ENCODE measurements around the gene TRMU. TPM values are rescaled to one million over a fixed set of nuclear protein-coding genes. Genes with fewer than 3 reads are reported as not detected.

TRMU gene
- total and polyA plus RNA-seq, 4 donors, result 14.3 to 34.4 (median 18.6) TPM

- H3K9me3 ChIP-seq (ENCODE audit: control insufficient read depth in 4 of 4, low read length in 3 of 4), result no peaks in the 10 kb centered on the region
- no peak overlapping the region for H3K27ac ChIP-seq (ENCODE audit: low read depth in 1 of 2, low read length in 2 of 2)
- H3K9ac ChIP-seq (ENCODE audit: low read depth in 1 of 2, low read length in 2 of 2), result no peak overlapping the region
- H3K4me1 ChIP-seq (ENCODE audit: control insufficient read depth in 4 of 4, insufficient read depth in 4 of 4, low read length in 3 of 4), result peaks cover 25 to 73% (median 54%) of the 10 kb centered on the region in 4 donors
- no peak for TF ChIP-seq NR2F2 (IDR thresholded peaks at IDR 0.05)
- TF ChIP-seq FOXA1 (IDR thresholded peaks at IDR 0.05), result no peak
- TF ChIP-seq HNF4A (conservative IDR thresholded peaks at IDR 0.05), result no peak
- no peak for TF ChIP-seq YY1 (IDR thresholded peaks at IDR 0.05)
- TF ChIP-seq CTCF (IDR thresholded peaks at IDR 0.05; ENCODE audit: low read depth, low read length, missing input control), result no peak
- no peak for TF ChIP-seq HNF4G (IDR thresholded peaks at IDR 0.05)
- no peak for TF ChIP-seq ZBTB33 (IDR thresholded peaks at IDR 0.05)
- no peak for TF ChIP-seq SP1 (IDR thresholded peaks at IDR 0.05)
- no peak for TF ChIP-seq MAX (IDR thresholded peaks at IDR 0.05)
- no peak for TF ChIP-seq JUND (IDR thresholded peaks at IDR 0.05)
- TF ChIP-seq EGR1 (IDR thresholded peaks at IDR 0.05; ENCODE audit: low read depth in 2 of 2), result no peak
- TF ChIP-seq RXRA (IDR thresholded peaks at IDR 0.05), result no peak
- no peak for TF ChIP-seq RAD21 (IDR thresholded peaks at IDR 0.05)
- TF ChIP-seq TAF1 (conservative IDR thresholded peaks at IDR 0.05), result no peak
- H3K27me3 ChIP-seq (ENCODE audit: control insufficient read depth in 4 of 4, insufficient read depth in 4 of 4, low read length in 3 of 4), result no peaks in the 10 kb centered on the region
- WGBS, result 86% methylated on average over 38 of the region's 38 CpGs
- DNase-seq (ENCODE audit: low spot score), result no peak
- no peak overlapping the region for H3K4me3 ChIP-seq (ENCODE audit: low read depth in 1 of 3, low read length in 3 of 3)
- H3K36me3 ChIP-seq (ENCODE audit: control insufficient read depth in 4 of 4, insufficient read depth in 3 of 4, low read depth in 1 of 4, low read length in 3 of 4), result no peaks in the 10 kb centered on the region
These were observed 39.4 kb downstream of the TRMU start for GRCh38 chr22:46374663-46375474.

GRCh38 chr22:46376111-46376510 is 40.6 kb downstream of the TRMU start:
- no peaks in the 10 kb centered on the region for H3K27me3 ChIP-seq (ENCODE audit: control insufficient read depth in 4 of 4, insufficient read depth in 4 of 4, low read length in 3 of 4)
- peaks cover 24 to 69% (median 50%) of the 10 kb centered on the region in 4 donors for H3K4me1 ChIP-seq (ENCODE audit: control insufficient read depth in 4 of 4, insufficient read depth in 4 of 4, low read length in 3 of 4)
- no peak for TF ChIP-seq GABPA (IDR thresholded peaks at IDR 0.05 in 1 of 2, conservative IDR thresholded peaks at IDR 0.05 in 1 of 2)
- TF ChIP-seq RAD21 (IDR thresholded peaks at IDR 0.05), result no peak
- TF ChIP-seq SP1 (IDR thresholded peaks at IDR 0.05), result no peak
- no peak for TF ChIP-seq FOXA2 (IDR thresholded peaks at IDR 0.05)
- TF ChIP-seq REST (IDR thresholded peaks at IDR 0.05), result no peak
- TF ChIP-seq ZBTB33 (IDR thresholded peaks at IDR 0.05), result no peak
- TF ChIP-seq EGR1 (IDR thresholded peaks at IDR 0.05; ENCODE audit: low read depth in 2 of 2), result no peak
- TF ChIP-seq JUND (IDR thresholded peaks at IDR 0.05), result no peak
- TF ChIP-seq RXRA (IDR thresholded peaks at IDR 0.05), result no peak
- no peak for TF ChIP-seq CTCF (IDR thresholded peaks at IDR 0.05; ENCODE audit: low read depth, low read length, missing input control)
- no peak for TF ChIP-seq TAF1 (conservative IDR thresholded peaks at IDR 0.05)
- no peak for TF ChIP-seq FOXA1 (IDR thresholded peaks at IDR 0.05)
- no peak for TF ChIP-seq YY1 (IDR thresholded peaks at IDR 0.05)
- no peak for TF ChIP-seq ATF3 (IDR thresholded peaks at IDR 0.05)
- no peak for TF ChIP-seq HNF4G (IDR thresholded peaks at IDR 0.05)
- no peak for DNase-seq (ENCODE audit: low spot score)
- H3K36me3 ChIP-seq (ENCODE audit: control insufficient read depth in 4 of 4, insufficient read depth in 3 of 4, low read depth in 1 of 4, low read length in 3 of 4), result no peaks in the 10 kb centered on the region
- H3K9ac ChIP-seq (ENCODE audit: low read depth in 1 of 2, low read length in 2 of 2), result no peak overlapping the region
- 95% methylated on average over 3 of the region's 3 CpGs for WGBS
- no peak overlapping the region for H3K4me3 ChIP-seq (ENCODE audit: low read depth in 1 of 3, low read length in 3 of 3)
- H3K27ac ChIP-seq (ENCODE audit: low read depth in 1 of 2, low read length in 2 of 2), result no peak overlapping the region
- no peaks in the 10 kb centered on the region for H3K9me3 ChIP-seq (ENCODE audit: control insufficient read depth in 4 of 4, low read length in 3 of 4)

Measured in liver (tissue), 9 donors.